Measurements from ENCODE around the gene DAD1.
"Not testable (repeated sequence)": the region's sequence is repeated elsewhere in the genome, so short reads cannot be mapped to it uniquely, and the experiment has no call there.

DAD1 gene

DNA sequence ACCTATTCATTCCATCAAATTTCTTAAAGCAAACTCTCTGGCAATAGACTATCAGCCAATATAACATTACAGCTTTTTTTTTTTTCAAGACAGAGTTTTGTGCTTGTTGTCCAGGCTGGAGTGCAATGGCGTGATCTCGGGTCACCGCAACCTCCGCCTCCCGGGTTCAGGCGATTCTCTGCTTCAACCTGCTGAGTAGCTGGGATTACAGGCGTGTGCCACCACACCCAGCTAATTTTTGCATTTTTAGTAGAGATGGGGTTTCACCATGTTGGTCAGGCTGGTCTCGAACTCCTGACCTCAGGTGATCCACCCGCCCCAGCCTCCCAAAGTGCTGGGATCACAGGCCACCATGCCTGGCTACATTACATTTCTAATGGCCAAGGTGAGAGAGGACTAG is 22.8 kb downstream of the DAD1 start:
- not testable (repeated sequence) for H3K4me3 ChIP-seq (ENCODE audit: low read length); H3K9ac ChIP-seq (ENCODE audit: low read depth, low read length); H3K27ac ChIP-seq (ENCODE audit: low read length); H3K4me1 ChIP-seq (ENCODE audit: insufficient read depth, low read length); H3K9me3 ChIP-seq (ENCODE audit: insufficient read depth, low read depth, low read length); H3K27me3 ChIP-seq (ENCODE audit: insufficient read depth, low read length)
- peaks cover 49% of the 10 kb centered on the region for H3K36me3 ChIP-seq (ENCODE audit: insufficient read depth, low read depth, low read length)

DNA sequence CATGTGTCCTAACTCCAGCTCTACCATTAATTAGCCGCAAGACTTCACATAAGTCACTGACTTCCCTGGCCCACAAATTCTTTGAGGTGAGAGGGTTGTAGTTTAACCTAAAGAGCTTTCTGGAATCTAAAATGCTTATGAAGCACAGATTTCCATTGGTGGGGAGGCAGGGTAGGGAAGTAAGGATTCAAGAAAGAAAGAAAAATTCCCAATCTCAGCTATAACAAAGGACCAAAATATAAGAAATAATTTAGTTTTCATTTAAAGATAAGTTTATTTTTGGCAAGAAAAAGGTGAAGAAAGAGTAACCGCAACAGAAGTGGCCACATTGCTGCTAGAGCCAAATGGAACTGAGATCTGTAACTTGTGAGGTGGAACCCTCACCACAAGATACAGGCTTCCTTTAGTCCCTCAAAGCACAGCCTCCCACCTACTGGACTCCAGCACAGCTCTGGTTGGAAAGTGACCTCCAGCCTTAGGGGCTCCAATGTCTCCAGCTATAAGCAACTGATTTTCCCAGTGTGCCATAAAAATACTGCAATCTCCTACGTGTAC is 23.6 kb downstream of the DAD1 start:
- peaks cover under 1% of the 10 kb centered on the region; the same call in 1 of the 2 replicates for H3K4me1 ChIP-seq (ENCODE audit: insufficient read depth, low read length)
- H3K27me3 ChIP-seq (ENCODE audit: insufficient read depth, low read length), result no peaks in the 10 kb centered on the region
- H3K9me3 ChIP-seq (ENCODE audit: insufficient read depth, low read depth, low read length), result no peaks in the 10 kb centered on the region
- no peak overlapping the region for H3K4me3 ChIP-seq (ENCODE audit: low read length)
- peaks cover 47% of the 10 kb centered on the region for H3K36me3 ChIP-seq (ENCODE audit: insufficient read depth, low read depth, low read length)
- H3K27ac ChIP-seq (ENCODE audit: low read length), result no peak overlapping the region
- H3K9ac ChIP-seq (ENCODE audit: low read depth, low read length), result no peak overlapping the region

DNA sequence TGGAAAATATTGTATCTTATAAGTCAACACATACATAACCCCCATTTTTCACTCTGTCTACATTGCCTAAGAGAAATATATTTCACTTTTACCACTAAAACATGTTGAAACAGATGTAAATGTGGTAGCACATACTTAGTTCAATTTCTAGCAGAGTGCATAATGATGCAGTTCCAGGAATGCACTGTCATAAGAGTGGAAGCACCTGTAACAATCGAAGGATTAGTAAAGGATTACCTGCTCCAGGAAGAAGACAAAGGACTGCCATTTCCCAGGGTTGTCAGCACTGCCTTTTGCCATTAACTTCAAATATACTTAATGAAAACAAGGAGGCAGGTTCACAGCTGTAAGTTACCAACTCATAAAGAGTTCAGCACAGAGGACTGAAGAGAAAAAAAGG is 24.6 kb downstream of the DAD1 start:
- no peak overlapping the region for H3K4me3 ChIP-seq (ENCODE audit: low read length)
- no peaks in the 10 kb centered on the region for H3K27me3 ChIP-seq (ENCODE audit: insufficient read depth, low read length)
- no peak overlapping the region for H3K27ac ChIP-seq (ENCODE audit: low read length)
- H3K36me3 ChIP-seq (ENCODE audit: insufficient read depth, low read depth, low read length), result peaks cover 47% of the 10 kb centered on the region
- no peak overlapping the region for H3K9ac ChIP-seq (ENCODE audit: low read depth, low read length)
- H3K4me1 ChIP-seq (ENCODE audit: insufficient read depth, low read length), result no peaks in the 10 kb centered on the region
- no peaks in the 10 kb centered on the region for H3K9me3 ChIP-seq (ENCODE audit: insufficient read depth, low read depth, low read length)

DNA sequence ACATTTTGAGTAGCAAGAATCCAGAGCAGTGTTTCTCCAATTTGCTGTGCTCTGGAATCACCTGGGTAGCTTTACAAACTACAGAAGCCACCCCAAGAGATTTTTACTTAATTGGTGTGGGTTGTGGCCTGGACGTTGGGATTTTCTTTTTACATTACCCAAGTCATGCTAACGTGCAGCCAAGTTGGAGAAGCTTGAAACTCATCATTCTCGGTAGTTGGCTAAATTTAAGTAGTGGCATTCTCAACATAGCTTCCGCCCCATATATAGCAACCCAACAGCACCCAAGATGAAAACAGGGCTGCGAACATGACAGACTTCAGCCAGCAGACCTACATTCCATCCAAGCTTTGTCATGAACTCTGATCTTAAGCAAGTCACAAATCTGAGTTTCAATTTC is 25.0 kb downstream of the DAD1 start:
- H3K4me3 ChIP-seq (ENCODE audit: low read length), result no peak overlapping the region
- H3K4me1 ChIP-seq (ENCODE audit: insufficient read depth, low read length), result no peaks in the 10 kb centered on the region
- no peaks in the 10 kb centered on the region for H3K9me3 ChIP-seq (ENCODE audit: insufficient read depth, low read depth, low read length)
- no peak overlapping the region for H3K9ac ChIP-seq (ENCODE audit: low read depth, low read length)
- no peak overlapping the region for H3K27ac ChIP-seq (ENCODE audit: low read length)
- H3K36me3 ChIP-seq (ENCODE audit: insufficient read depth, low read depth, low read length), result peaks cover 47% of the 10 kb centered on the region
- H3K27me3 ChIP-seq (ENCODE audit: insufficient read depth, low read length), result no peaks in the 10 kb centered on the region

DNA sequence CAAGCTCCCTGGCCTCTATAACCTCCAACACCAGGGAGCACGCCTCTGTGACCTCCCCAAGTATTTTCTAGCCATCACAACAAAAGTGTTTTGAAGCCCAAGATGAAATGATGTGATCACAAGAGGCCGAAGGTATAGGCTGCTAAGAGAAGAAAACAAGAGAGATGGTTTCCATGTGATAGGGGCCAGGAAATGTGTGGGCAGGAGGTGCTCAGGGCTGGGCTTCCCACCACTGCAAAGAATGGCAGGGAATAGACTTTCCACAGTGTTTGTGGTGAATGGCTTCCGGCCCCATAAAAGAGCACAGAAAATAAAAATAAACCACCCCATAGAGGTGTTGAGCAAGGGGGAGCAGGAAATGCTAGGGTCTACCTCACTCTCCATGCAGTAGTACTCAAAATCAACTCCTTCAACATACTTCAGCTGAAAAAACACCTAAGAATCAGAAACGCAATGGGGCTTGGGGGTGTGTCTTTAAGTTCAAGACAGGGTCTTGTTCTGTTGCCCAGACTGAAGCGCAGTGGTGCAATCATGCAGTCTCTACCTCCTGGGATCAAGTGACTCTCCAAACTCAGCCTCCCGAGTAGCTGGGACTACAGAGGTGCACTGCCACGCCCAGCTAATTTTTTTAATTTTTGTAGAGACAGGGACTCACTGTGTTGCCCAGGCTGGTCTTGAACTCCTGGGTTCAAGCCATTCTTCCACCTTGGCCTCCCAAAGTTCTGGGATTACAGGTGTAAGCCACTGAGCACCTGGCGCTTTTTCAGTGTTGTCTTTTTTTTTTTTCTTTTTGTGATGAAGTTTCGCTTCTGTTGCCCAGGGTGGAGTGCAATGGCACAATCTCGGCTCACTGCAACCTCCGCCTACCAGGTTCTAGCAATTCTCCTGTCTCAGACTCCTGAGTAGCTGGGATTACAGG is 27.1 kb downstream of the DAD1 start:
- no peaks in the 10 kb centered on the region for H3K9me3 ChIP-seq (ENCODE audit: insufficient read depth, low read depth, low read length)
- H3K27me3 ChIP-seq (ENCODE audit: insufficient read depth, low read length), result no peaks in the 10 kb centered on the region
- H3K27ac ChIP-seq (ENCODE audit: low read length), result no peak overlapping the region
- peaks cover 3% of the 10 kb centered on the region; the same call in 1 of the 2 replicates for H3K4me1 ChIP-seq (ENCODE audit: insufficient read depth, low read length)
- peaks cover 32% of the 10 kb centered on the region for H3K36me3 ChIP-seq (ENCODE audit: insufficient read depth, low read depth, low read length)
- H3K4me3 ChIP-seq (ENCODE audit: low read length), result no peak overlapping the region
- no peak overlapping the region for H3K9ac ChIP-seq (ENCODE audit: low read depth, low read length)

DNA sequence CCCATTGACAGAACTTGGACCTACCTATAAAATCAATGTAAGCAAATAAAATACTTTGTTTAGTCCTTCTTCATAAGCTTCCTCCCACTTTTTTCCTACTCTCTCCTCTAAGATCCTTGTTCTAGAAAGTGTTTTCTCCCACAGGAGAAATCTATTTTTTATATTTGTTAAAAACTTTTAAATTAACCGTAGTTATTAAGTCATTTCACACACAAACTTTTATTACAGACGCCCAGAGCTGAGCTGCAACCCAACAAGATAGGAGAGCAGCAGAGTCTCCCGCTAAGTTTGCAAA is 27.7 kb downstream of the DAD1 start:
- no peaks in the 10 kb centered on the region for H3K9me3 ChIP-seq (ENCODE audit: insufficient read depth, low read depth, low read length)
- H3K36me3 ChIP-seq (ENCODE audit: insufficient read depth, low read depth, low read length), result peaks cover 28% of the 10 kb centered on the region
- H3K4me1 ChIP-seq (ENCODE audit: insufficient read depth, low read length), result peaks cover 3% of the 10 kb centered on the region; the same call in 1 of the 2 replicates
- no peak overlapping the region for H3K4me3 ChIP-seq (ENCODE audit: low read length)
- H3K27me3 ChIP-seq (ENCODE audit: insufficient read depth, low read length), result no peaks in the 10 kb centered on the region
- H3K27ac ChIP-seq (ENCODE audit: low read length), result no peak overlapping the region
- no peak overlapping the region for H3K9ac ChIP-seq (ENCODE audit: low read depth, low read length)

DNA sequence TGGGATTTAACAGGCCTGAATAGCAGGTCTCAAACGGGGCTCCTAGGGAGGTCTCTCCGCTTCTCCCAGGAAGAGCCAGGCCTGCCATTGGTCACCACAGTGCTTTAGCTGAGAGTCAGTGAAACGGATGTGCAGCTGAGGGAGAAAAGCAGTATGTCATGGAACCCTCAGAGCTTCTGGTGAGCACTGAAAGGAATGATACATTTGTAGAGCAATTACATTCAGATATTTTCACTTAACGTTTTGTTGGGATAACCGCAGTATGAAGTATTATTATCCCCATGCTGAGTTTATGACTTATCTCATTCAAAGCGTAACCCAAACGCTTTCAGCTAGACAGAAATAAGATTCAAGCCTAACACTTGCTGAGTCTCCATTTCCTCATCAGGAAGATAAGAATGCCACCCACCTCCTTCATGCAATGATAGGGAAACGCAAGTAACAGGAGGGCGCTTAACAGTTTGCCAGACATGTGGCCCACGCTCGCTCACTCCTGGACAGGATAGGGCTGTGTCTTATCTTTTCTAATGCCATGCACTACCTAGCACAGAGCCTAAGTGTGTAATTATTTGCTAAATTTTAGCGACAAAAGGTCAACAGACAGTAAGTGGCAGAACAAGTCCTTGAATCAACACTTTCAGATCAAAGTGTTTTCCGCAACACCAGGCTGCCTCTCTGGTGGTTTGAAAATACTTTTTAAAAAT is 28.2 kb downstream of the DAD1 start:
- Histone ChIP-seq H3K4me3 (ENCODE audit: low read length) (no peak overlapping the region), H3K4me1 (ENCODE audit: insufficient read depth, low read length) (peaks cover 3% of the 10 kb centered on the region; the same call in 1 of the 2 replicates), H3K9me3 (ENCODE audit: insufficient read depth, low read depth, low read length) (no peaks in the 10 kb centered on the region), H3K27me3 (ENCODE audit: insufficient read depth, low read length) (no peaks in the 10 kb centered on the region), H3K9ac (ENCODE audit: low read depth, low read length) (no peak overlapping the region), H3K36me3 (ENCODE audit: insufficient read depth, low read depth, low read length) (peaks cover 23% of the 10 kb centered on the region), H3K27ac (ENCODE audit: low read length) (no peak overlapping the region)

DNA sequence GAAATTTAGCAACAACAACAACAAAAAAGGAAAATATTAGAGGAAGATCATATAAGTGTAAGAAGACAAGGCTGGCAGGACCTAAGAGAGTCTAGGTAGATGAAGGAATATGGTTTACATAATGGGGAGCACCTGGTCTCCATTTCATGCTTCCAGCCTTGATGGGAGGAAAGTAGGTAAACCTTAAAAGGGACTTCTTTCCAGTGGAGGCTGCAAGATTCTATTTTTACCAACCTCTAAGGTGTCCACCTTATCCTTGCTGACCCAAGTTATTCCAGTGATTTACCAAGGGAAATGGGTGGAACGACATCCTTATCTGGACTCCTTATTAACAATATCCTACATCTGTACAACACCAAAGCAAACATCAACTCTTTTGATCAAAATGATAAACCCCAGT is 30.0 kb downstream of the DAD1 start:
- Histone ChIP-seq H3K9me3 (ENCODE audit: insufficient read depth, low read depth, low read length) (no peaks in the 10 kb centered on the region), H3K4me1 (ENCODE audit: insufficient read depth, low read length) (peaks cover 3% of the 10 kb centered on the region; the same call in 1 of the 2 replicates), H3K27ac (ENCODE audit: low read length) (no peak overlapping the region), H3K9ac (ENCODE audit: low read depth, low read length) (no peak overlapping the region), H3K27me3 (ENCODE audit: insufficient read depth, low read length) (no peaks in the 10 kb centered on the region), H3K4me3 (ENCODE audit: low read length) (no peak overlapping the region), H3K36me3 (ENCODE audit: insufficient read depth, low read depth, low read length) (peaks cover 7% of the 10 kb centered on the region; the same call in 1 of the 2 replicates)

DNA sequence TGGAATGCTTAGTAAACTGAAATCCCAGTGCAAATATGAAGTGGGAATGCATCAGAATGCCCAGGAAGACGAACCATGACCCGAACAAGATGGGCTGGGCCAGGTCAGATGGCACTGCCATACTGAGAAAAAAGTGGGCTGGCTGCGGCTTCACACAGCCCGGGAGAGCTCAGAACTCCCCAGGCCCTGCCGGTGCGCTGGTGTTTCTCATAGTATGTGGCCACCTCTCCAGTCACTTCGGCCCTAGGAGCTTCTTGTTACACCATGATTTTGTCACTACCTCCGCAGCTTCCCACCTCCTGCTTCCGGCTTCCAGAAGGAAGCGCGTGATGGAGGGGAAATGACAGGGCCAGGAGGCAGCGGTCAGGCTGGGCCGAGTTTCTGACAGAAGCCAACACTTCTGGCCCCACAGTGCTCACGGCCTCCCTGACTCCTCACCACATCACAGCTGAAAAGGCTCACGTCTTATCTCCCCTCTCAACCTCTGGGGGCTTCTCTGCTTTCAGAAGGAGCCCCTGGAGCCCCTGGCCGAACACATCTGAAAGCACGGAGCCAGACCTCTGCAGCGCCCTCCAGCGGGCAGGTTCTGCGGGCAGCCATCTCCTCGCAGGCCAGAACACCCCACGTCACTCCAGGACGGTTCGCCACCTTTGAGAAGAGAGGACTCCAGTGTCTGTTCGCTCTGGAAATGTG is 30.7 kb downstream of the DAD1 start:
- H3K36me3 ChIP-seq (ENCODE audit: insufficient read depth, low read depth, low read length), result no peaks in the 10 kb centered on the region
- H3K9me3 ChIP-seq (ENCODE audit: insufficient read depth, low read depth, low read length), result no peaks in the 10 kb centered on the region
- H3K4me3 ChIP-seq (ENCODE audit: low read length), result no peak overlapping the region
- peaks cover 3% of the 10 kb centered on the region; the same call in 1 of the 2 replicates for H3K4me1 ChIP-seq (ENCODE audit: insufficient read depth, low read length)
- H3K9ac ChIP-seq (ENCODE audit: low read depth, low read length), result no peak overlapping the region
- H3K27me3 ChIP-seq (ENCODE audit: insufficient read depth, low read length), result no peaks in the 10 kb centered on the region
- H3K27ac ChIP-seq (ENCODE audit: low read length), result no peak overlapping the region

DNA sequence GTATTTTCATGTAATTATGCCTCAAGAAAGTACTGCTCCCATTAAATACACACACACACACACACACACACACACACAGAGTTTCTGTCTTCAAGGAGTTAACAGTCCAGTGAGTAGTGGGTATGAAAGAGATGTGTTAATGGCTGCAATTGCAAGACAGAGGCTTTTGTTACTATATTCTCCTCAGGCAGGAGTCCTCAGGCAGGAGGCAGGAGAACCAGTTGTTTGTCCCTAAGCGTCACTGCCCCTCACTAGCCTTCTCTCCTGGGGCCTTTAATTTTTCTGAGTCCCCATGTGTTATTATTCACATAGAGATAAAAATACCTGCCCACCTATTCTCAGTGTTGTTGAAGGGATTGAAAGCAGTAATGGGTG is 31.2 kb downstream of the DAD1 start:
- no peaks in the 10 kb centered on the region for H3K9me3 ChIP-seq (ENCODE audit: insufficient read depth, low read depth, low read length)
- H3K27ac ChIP-seq (ENCODE audit: low read length), result no peak overlapping the region
- no peak overlapping the region for H3K4me3 ChIP-seq (ENCODE audit: low read length)
- peaks cover 3% of the 10 kb centered on the region; the same call in 1 of the 2 replicates for H3K4me1 ChIP-seq (ENCODE audit: insufficient read depth, low read length)
- H3K36me3 ChIP-seq (ENCODE audit: insufficient read depth, low read depth, low read length), result no peaks in the 10 kb centered on the region
- peak overlapping the region; percentile 65; the same call in 1 of the 2 replicates for H3K9ac ChIP-seq (ENCODE audit: low read depth, low read length)
- H3K27me3 ChIP-seq (ENCODE audit: insufficient read depth, low read length), result no peaks in the 10 kb centered on the region

DNA sequence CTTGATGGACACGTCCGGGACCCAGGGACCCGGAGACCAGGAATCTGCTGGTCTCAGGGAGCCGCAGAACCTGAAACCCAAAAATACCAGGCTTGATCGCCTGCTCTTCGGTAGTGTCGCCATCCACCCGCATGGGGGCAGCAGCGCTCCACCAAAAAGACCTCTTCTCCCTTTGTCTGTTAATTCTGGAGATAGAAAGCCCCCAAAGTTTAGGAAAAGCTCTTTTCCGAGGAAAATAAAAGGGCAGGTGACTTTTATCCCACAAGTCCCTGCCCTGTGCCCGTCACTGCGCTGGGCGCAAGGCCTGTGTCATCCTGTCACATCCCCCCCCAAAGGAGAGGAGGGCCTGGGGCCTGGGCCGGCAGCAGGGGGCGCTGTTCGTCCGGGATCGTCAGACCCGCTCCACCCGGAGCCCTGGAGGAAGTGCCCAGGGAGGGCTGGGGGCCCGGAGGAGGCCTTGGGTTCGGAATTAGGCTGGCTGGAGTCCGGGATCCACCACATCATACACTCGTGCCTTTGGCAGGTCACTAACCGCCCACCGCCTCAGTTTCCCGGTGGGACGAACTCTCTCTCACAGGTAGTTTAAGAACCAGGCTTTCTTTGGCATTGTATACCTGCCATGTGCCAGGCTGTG is 31.9 kb downstream of the DAD1 start:
- no peaks in the 10 kb centered on the region for H3K9me3 ChIP-seq (ENCODE audit: insufficient read depth, low read depth, low read length)
- no peak overlapping the region for H3K27ac ChIP-seq (ENCODE audit: low read length)
- no peaks in the 10 kb centered on the region for H3K36me3 ChIP-seq (ENCODE audit: insufficient read depth, low read depth, low read length)
- H3K4me3 ChIP-seq (ENCODE audit: low read length), result peak overlapping the region; percentile 52; the same call in 1 of the 2 replicates
- peak overlapping the region; percentile 65 for H3K9ac ChIP-seq (ENCODE audit: low read depth, low read length)
- no peaks in the 10 kb centered on the region for H3K27me3 ChIP-seq (ENCODE audit: insufficient read depth, low read length)
- H3K4me1 ChIP-seq (ENCODE audit: insufficient read depth, low read length), result peaks cover 3% of the 10 kb centered on the region; the same call in 1 of the 2 replicates
